ENCODE measurements around the gene ASS1.

Gene ASS1

DNA sequence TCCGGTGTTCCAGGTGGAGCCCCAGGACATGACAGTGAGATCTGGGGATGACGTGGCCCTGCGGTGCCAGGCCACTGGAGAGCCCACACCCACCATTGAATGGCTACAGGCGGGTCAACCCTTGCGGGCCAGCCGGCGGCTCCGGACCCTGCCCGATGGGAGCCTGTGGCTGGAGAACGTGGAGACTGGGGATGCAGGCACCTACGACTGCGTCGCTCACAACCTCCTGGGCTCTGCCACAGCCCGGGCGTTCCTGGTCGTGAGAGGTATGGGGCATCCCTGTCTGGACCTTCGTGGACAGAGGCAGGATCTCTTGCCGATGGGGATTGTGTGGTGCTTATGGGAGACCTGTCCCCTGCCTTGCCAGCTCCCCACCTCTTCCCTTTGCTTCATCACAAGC lies 26.0 kb upstream of the ASS1 start:
- no peak for DNase-seq (ENCODE audit: low read depth in 2 of 2)

GRCh38 chr9:130419521-130420035 lies 25.2 kb upstream of the ASS1 start:
- DNase-seq (ENCODE audit: low read depth in 2 of 2), result no peak

DNA sequence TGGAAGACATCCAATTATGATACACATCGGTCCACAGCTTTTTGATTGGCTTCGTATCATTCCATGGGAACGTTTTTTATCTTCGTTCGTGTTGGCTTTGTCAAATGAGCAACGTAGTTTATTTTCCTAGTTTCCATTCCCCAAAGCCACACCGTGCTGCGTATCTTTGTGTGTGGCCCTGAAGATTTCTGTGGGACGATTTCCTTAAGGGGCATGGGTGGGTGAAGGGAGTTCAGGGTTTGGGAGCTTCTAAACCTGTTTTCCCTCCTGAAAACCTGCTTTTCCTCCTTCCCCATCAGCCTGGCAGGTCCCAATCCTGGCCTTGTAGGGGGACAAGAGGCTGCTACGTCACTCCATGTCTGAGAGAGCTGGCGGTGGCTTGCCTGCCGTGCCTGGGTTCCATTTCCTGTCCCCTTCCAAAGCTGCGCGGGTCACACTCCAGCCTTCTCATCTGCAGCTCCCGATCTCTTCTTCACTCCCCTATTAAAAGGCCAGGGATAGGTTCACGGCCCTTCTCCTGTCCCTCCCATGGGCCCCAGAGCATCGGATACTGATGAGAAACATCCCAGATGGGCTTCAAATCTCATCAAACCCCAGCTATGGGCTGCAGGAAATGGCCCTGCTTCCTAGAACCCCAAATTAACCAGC lies 23.5 kb upstream of the ASS1 start:
- no peak for DNase-seq (ENCODE audit: low read depth in 2 of 2)

DNA sequence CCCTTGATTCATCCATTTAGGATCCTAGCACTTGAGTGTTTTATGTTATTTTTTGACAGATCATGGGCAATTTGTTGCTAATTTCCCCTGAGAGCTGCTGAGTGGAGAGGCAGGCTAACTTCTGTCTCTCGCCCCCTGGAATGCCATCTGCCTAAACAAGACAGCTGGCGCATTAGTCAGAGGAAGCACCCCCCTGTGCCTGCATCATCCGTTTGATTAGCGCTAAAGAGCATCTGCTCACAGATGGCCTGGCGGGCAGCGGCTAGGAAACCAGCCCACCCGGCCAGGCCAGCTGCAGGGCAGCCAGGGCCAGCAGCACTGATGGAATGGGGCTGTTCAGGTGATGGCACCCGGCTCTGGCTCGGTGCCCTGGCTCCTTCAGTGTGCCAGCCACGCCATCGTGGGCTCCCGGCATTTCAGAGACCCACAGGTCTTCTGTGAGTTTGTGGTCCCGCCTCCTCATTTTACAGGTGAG lies 22.9 kb upstream of the ASS1 start:
- DNase-seq (ENCODE audit: low read depth in 2 of 2), result no peak

DNA sequence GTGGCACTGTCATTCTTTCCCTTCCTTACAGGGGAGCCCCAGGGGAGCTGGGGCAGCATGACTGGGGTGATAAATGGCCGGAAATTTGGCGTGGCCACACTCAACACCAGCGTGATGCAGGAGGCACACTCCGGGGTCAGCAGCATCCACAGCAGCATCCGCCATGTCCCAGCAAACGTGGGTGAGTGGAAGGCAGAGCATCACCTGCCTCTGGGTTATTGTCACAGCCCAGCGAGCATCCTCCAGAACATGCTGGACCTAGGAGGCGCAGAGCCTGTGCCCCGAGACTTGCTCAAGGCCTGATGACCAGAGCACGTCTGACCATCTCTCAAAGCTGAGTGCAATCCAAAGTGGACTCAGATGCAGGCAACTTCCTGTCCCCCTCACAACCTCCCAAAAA lies 22.2 kb upstream of the ASS1 start:
- DNase-seq (ENCODE audit: low read depth in 2 of 2), result no peak

DNA sequence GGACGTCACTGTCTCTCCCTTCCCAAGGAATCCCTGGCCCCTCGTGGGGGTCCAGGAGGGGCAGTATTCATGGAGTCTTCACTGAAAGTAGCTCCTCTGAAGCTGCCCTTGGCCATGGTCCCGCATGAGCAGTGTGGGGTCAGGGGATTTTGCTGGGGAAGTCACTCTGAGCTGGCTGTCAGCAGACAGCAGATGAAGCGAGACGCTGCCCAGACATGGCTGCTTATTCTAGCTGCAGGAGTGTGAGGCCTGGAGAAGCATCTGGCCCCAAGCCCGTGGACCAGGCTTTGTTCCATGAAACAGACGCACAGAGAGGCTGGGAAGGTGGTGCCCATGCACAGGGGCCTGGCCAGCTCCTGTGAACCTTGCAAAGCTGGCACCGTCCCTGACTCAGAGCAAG lies 21.5 kb upstream of the ASS1 start:
- no peak for DNase-seq (ENCODE audit: low read depth in 2 of 2)

DNA sequence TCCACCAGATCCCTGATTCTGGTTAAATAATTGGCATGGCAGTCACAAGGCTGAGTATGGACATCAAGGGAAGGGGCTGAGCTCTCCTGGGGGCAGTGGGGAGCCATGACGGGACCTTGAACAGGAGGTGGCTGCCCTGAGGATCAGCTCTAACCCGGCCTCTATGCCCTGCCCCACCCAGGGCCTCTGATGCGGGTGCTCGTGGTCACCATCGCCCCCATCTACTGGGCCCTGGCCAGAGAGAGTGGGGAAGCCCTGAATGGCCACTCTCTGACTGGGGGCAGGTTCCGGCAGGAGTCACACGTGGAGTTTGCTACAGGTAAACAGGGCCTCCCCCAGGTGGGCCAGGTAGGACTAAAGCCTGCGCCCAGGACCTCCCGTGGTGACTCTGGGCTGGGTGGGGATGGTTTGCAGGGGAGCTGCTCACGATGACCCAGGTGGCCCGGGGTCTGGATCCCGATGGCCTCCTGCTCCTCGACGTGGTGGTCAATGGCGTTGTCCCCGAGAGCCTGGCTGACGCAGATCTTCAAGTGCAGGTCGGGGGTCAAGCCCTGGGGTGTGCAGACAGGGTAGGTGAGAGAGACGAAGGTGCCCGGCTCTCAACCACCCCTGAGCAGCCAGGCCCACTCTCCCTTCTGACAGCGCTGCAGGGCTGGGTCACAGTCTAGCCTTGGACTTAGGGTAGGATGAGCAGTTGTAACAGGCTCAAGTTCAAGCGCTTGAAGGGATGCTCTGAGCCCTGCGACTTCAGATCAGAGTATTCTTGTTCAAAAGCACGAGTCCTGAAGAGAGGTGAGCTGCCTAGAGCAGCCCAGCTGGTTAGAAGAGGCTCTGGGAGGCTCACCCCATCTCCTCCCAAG lies 19.9 kb upstream of the ASS1 start:
- no peak for DNase-seq (ENCODE audit: low read depth in 2 of 2)

GRCh38 chr9:130425741-130426466 lies 18.9 kb upstream of the ASS1 start:
- no peak for DNase-seq (ENCODE audit: low read depth in 2 of 2)

- DNase-seq (ENCODE audit: low read depth in 2 of 2), result no peak
Observed at GRCh38 chr9:130426467-130426773, 18.3 kb upstream of the ASS1 start.

- DNase-seq (ENCODE audit: low read depth in 2 of 2), result no peak
Observed at GRCh38 chr9:130426883-130427282, 17.9 kb upstream of the ASS1 start.

DNA sequence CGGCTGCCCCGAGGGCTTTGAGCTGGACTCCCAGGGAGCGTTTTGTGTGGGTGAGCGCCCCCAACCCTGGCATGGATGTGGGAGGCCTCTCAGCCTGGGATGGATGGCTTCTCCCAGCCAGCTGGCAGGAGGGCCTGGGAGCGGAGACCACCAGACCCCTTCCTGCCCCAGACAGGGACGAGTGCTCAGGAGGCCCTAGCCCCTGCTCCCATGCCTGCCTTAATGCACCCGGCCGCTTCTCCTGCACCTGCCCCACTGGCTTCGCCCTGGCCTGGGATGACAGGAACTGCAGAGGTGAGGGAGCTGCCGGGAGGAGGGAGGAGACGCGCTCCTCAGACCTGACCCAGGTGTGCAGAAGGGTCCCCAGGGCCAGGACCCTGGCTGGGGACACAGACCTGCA lies 17.4 kb upstream of the ASS1 start:
- no peak for DNase-seq (ENCODE audit: low read depth in 2 of 2)

- DNase-seq (ENCODE audit: low read depth in 2 of 2), result no peak
Observed at GRCh38 chr9:130428086-130428665, 16.6 kb upstream of the ASS1 start.

DNA sequence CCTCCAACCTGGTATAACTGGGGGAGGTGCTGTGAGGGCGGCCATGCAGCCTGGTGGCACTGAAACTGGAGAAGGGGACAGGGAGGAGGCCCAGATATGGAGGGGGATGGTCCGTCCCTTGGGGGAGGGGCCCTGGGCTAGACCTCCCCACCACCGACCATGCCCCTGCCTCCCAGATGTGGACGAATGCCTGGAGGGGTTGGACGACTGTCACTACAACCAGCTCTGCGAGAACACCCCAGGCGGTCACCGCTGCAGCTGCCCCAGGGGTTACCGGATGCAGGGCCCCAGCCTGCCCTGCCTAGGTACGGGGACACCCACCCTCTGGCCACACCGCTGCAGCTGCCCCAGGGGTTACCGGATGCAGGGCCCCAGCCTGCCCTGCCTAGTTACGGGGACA lies 15.4 kb upstream of the ASS1 start:
- DNase-seq (ENCODE audit: low read depth in 2 of 2), result no peak

GRCh38 chr9:130429831-130430230 lies 14.9 kb upstream of the ASS1 start:
- no peak for DNase-seq (ENCODE audit: low read depth in 2 of 2)

DNA sequence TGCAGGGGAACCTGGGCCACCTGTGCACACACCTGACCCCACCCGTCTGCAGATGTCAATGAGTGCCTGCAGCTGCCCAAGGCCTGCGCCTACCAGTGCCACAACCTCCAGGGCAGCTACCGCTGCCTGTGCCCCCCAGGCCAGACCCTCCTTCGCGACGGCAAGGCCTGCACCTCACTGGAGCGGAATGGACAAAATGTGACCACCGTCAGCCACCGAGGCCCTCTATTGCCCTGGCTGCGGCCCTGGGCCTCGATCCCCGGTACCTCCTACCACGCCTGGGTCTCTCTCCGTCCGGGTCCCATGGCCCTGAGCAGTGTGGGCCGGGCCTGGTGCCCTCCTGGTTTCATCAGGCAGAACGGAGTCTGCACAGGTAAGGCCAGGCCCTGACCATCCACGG lies 14.5 kb upstream of the ASS1 start:
- DNase-seq (ENCODE audit: low read depth in 2 of 2), result no peak

GRCh38 chr9:130430734-130431535 lies 13.8 kb upstream of the ASS1 start:
- no peak for DNase-seq (ENCODE audit: low read depth in 2 of 2)

- DNase-seq (ENCODE audit: low read depth in 2 of 2), result no peak
Observed at GRCh38 chr9:130431536-130432303, 13.0 kb upstream of the ASS1 start.

DNA sequence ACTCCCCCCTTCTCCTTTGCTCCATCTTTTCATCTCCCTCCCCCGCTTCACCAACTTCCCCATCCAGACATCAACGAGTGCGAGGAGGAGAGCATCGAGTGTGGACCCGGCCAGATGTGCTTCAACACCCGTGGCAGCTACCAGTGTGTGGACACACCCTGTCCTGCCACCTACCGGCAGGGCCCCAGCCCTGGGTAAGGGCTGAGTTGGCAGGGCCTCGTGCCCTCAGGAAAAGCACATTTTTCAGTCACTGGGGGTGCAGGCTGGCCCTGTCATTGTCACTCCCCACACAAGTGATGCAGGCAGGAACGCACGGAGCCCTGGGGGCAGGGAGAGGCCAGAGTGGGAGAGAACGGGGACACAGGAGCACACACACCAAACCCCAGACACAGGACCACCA lies 12.4 kb upstream of the ASS1 start:
- DNase-seq (ENCODE audit: low read depth in 2 of 2), result no peak

DNA sequence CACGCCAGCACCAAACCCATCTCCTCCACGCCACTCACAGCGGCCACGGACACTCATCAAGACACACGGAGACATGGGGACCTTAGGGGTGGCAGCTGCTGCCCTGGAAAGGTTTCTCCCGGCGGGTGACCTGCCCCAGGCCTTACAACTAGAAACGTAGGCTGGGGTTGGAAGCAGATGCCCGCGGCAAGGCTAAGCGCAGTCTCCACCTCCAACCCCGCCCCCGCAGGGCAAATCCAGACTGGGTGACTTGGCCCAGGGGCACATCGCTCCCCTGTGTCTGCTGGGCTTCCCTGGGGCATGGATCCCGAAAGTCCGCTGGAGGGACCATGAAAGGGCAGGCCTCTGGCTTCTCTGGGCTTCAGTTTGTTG lies 12.0 kb upstream of the ASS1 start:
- DNase-seq (ENCODE audit: low read depth in 2 of 2), result no peak

DNA sequence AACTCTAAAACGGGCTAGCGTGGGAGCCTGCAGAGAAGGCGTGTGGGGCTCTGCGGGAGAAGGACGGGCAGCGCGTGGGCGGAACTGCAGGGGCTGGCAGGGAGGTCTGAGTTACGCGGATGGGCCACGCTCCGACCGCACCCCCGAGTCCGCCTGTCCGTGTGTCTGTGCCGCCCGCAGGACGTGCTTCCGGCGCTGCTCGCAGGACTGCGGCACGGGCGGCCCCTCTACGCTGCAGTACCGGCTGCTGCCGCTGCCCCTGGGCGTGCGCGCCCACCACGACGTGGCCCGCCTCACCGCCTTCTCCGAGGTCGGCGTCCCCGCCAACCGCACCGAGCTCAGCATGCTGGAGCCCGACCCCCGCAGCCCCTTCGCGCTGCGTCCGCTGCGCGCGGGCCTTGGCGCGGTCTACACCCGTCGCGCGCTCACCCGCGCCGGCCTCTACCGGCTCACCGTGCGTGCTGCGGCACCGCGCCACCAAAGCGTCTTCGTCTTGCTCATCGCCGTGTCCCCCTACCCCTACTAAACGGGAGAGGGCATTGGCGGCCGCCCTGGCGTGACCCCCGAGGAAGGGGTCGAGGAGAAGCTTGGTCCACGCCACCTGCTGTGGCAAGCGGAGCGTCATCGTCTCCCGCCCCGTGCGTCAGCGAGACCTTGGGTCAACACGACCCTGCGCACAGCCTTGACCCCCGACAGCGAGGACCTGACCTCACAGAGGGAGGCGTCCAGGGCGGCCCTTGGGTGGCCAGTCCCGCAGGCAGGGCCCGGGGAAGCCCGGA lies 11.4 kb upstream of the ASS1 start:
- no peak for DNase-seq (ENCODE audit: low read depth in 2 of 2)

Measured in stimulated activated CD8-positive, alpha-beta memory T cell treated with anti-CD3 and anti-CD28 coated beads, Interleukin-2, amount 100 ng/mL, for 1 hour (primary cell).